ENCODE data around the gene ZNF146. TPM values are rescaled to one million over a fixed set of nuclear protein-coding genes. Genes with fewer than 3 reads are reported as not detected.

ZNF146 gene
- total RNA-seq, 1 donor from 2014 or later: 110 TPM

Other genes starting within 250 kb of the ZNF146 start
- 16.1 and 17.3 TPM in 2 replicates for gene SDHAF1, start 219.9 kb upstream of the ZNF146 start, total RNA-seq (ENCODE audit: low replicate concordance)
- 8.7 and 14.5 TPM in 2 replicates for gene SYNE4, start 206.3 kb upstream of the ZNF146 start, total RNA-seq (ENCODE audit: low replicate concordance)
- 17.8 and 24.8 TPM in 2 replicates for gene ALKBH6, start 200.9 kb upstream of the ZNF146 start, total RNA-seq (ENCODE audit: low replicate concordance)
- 5.6 and 51.1 TPM in 2 replicates for gene CLIP3, start 182.2 kb upstream of the ZNF146 start, total RNA-seq (ENCODE audit: low replicate concordance)
- 4.9 and 6.4 TPM in 2 replicates for gene THAP8, start 160.8 kb upstream of the ZNF146 start, total RNA-seq (ENCODE audit: low replicate concordance)
- gene WDR62, start 160.2 kb upstream of the ZNF146 start, total RNA-seq (ENCODE audit: low replicate concordance): 3.3 and 12.5 TPM in 2 replicates
- gene OVOL3, start 104.0 kb upstream of the ZNF146 start, total RNA-seq (ENCODE audit: low replicate concordance): not detected in 2 replicates
- gene POLR2I, start 100.2 kb upstream of the ZNF146 start, total RNA-seq (ENCODE audit: low replicate concordance): 74.7 and 81.7 TPM in 2 replicates
- gene TBCB, start 99.6 kb upstream of the ZNF146 start, total RNA-seq (ENCODE audit: low replicate concordance): 106 and 148 TPM in 2 replicates
- gene CAPNS1, start 75.0 kb upstream of the ZNF146 start, total RNA-seq (ENCODE audit: low replicate concordance): 426 and 510 TPM in 2 replicates
- not detected in 2 replicates for gene COX7A1, start 62.7 kb upstream of the ZNF146 start, total RNA-seq (ENCODE audit: low replicate concordance)
- gene ZNF565, start 441 bp upstream of the ZNF146 start, total RNA-seq (ENCODE audit: low replicate concordance): 5.6 and 6.8 TPM in 2 replicates
- gene ZFP14, start 164.1 kb downstream of the ZNF146 start, total RNA-seq (ENCODE audit: low replicate concordance): 7.6 and 10.9 TPM in 2 replicates
- 6.0 and 13.0 TPM in 2 replicates for gene ZFP82, start 203.5 kb downstream of the ZNF146 start, total RNA-seq (ENCODE audit: low replicate concordance)

Measured in type B pancreatic cell (in vitro differentiated cells).